RWPE2 (cell line): ENCODE data around the gene ACAD11.
"Not testable (repeated sequence)": the region's sequence is repeated elsewhere in the genome, so short reads cannot be mapped to it uniquely, and the experiment has no call there.

Experiments used
- ATAC-seq: fragments of 200-7000 bp; cut with Tn5 transposase; 3 replicates; pipeline ENCODE4 v1.9.1; 2021; ENCODE audit warnings: low read depth
- DNase-seq: peaks from one replicate; pipeline ENCODE4 v3.0.0-alpha.2; 2020; ENCODE audit warnings: low spot score
- H3K27ac ChIP-seq: fragments of 450-650 bp; 2 replicates; pipeline ENCODE4 v1.5.1; 2017; ENCODE audit warnings: mild to moderate bottlenecking; ENCODE audit not compliant: poor library complexity, severe bottlenecking
- H3K27me3 ChIP-seq: fragments of 250-450 bp; sonication (Bioruptor Pico); 2 replicates; pipeline ENCODE4 v1.5.1; 2021; ENCODE audit warnings: mild to moderate bottlenecking, moderate library complexity; ENCODE audit not compliant: insufficient read depth, poor library complexity, severe bottlenecking
- H3K36me3 ChIP-seq: fragments of 250-450 bp; sonication (Bioruptor Pico); 2 replicates; pipeline ENCODE4 v1.5.1; 2020; ENCODE audit warnings: low read depth, mild to moderate bottlenecking, moderate library complexity
- H3K4me1 ChIP-seq: fragments of 250-450 bp; sonication (Bioruptor Pico); 2 replicates; pipeline ENCODE4 v1.5.1; 2021; ENCODE audit warnings: mild to moderate bottlenecking, moderate library complexity; ENCODE audit not compliant: insufficient read depth, poor library complexity, severe bottlenecking
- H3K4me3 ChIP-seq: fragments of 250-450 bp; sonication (Bioruptor Pico); 2 replicates; pipeline ENCODE4 v1.5.1; 2021; ENCODE audit warnings: mild to moderate bottlenecking, moderate library complexity; ENCODE audit not compliant: severe bottlenecking
- H3K9me3 ChIP-seq: fragments of 250-450 bp; sonication (Bioruptor Pico); 2 replicates; pipeline ENCODE4 v1.5.1; 2021; ENCODE audit warnings: mild to moderate bottlenecking, moderate library complexity; ENCODE audit not compliant: severe bottlenecking
- CTCF ChIP-seq: fragments of 450-650 bp; IDR thresholded peaks from one replicate; pipeline ENCODE4 v1.5.1; 2017; ENCODE audit warnings: mild to moderate bottlenecking, moderate library complexity; ENCODE audit not compliant: poor library complexity, severe bottlenecking

ACAD11 gene

GRCh38 chr3:132642539-132642847 is 17.1 kb downstream of the ACAD11 start:
- Histone ChIP-seq H3K4me3 (no peak overlapping the region), H3K9me3 (no peaks in the 10 kb centered on the region), H3K27me3 (no peaks in the 10 kb centered on the region), H3K4me1 (peaks cover 31% of the 10 kb centered on the region), H3K36me3 (peaks cover 37% of the 10 kb centered on the region), H3K27ac (no peak overlapping the region)
- TF ChIP-seq CTCF, result peak; percentile 73
- ATAC-seq, result no peak
- DNase-seq, result no peak

- Histone ChIP-seq H3K27me3 (no peaks in the 10 kb centered on the region), H3K27ac (peak overlapping the region; percentile 14), H3K4me1 (peaks cover 36% of the 10 kb centered on the region), H3K4me3 (no peak overlapping the region), H3K9me3 (no peaks in the 10 kb centered on the region), H3K36me3 (peaks cover 42% of the 10 kb centered on the region)
- DNase-seq, result no peak
- peak; percentile 78 for ATAC-seq
- TF ChIP-seq CTCF, result peak; percentile 95
Observed at GRCh38 chr3:132641837-132642538, 17.6 kb downstream of the ACAD11 start.

GRCh38 chr3:132641427-132641826 is 18.2 kb downstream of the ACAD11 start:
- Histone ChIP-seq H3K36me3 (peaks cover 47% of the 10 kb centered on the region), H3K27ac (peak overlapping the region; percentile 14), H3K4me1 (peaks cover 40% of the 10 kb centered on the region)
- DNase-seq, ATAC-seq, H3K4me3 ChIP-seq, H3K9me3 ChIP-seq, H3K27me3 ChIP-seq: not testable (repeated sequence)

GRCh38 chr3:132638706-132639105 is 20.9 kb downstream of the ACAD11 start:
- Histone ChIP-seq H3K27me3 (no peaks in the 10 kb centered on the region), H3K27ac (peak overlapping the region; percentile 75), H3K4me1 (peaks cover 28% of the 10 kb centered on the region), H3K9me3 (no peaks in the 10 kb centered on the region), H3K4me3 (no peak overlapping the region), H3K36me3 (peaks cover 50% of the 10 kb centered on the region)
- no peak for DNase-seq
- TF ChIP-seq CTCF, result no peak
- no peak for ATAC-seq

GRCh38 chr3:132637590-132637989 is 22.0 kb downstream of the ACAD11 start:
- H3K27ac ChIP-seq, result peak overlapping the region; percentile 75
- H3K4me1 ChIP-seq, result peaks cover 28% of the 10 kb centered on the region
- H3K4me3 ChIP-seq, result no peak overlapping the region
- ATAC-seq, result peak; percentile 93
- H3K9me3 ChIP-seq, result no peaks in the 10 kb centered on the region
- peaks cover 50% of the 10 kb centered on the region for H3K36me3 ChIP-seq
- DNase-seq, result no peak
- no peak for TF ChIP-seq CTCF
- H3K27me3 ChIP-seq, result no peaks in the 10 kb centered on the region
